DOHH2 (cell line): ENCODE measurements around the gene UGT1A5.

ENCODE experiments used
- H3F3A ChIP-seq: fragments of 200-600 bp; sonication (generic), shearing (Covaris generic); 2 replicates; pipeline ENCODE4 v1.6.0; 2016; ENCODE audit warnings: antibody characterized with exemption, mild to moderate bottlenecking; ENCODE audit not compliant: control insufficient read depth, insufficient read depth
- H3K27ac ChIP-seq: fragments of 200-600 bp; sonication (generic); 2 replicates; pipeline ENCODE4 v1.5.1; 2014; ENCODE audit warnings: low read depth, mild to moderate bottlenecking, low read length, moderate library complexity
- H3K27me3 ChIP-seq: fragments of 200-600 bp; sonication (generic); 2 replicates; pipeline ENCODE4 v1.6.1; 2014; ENCODE audit warnings: mild to moderate bottlenecking, low read length, mixed read lengths; ENCODE audit not compliant: control insufficient read depth
- H3K36me3 ChIP-seq: fragments of 200-600 bp; sonication (generic); 2 replicates; pipeline ENCODE4 v1.6.1; 2014; ENCODE audit warnings: mild to moderate bottlenecking, low read length, moderate library complexity, mixed read lengths; ENCODE audit not compliant: control insufficient read depth
- H3K4me1 ChIP-seq: fragments of 200-600 bp; sonication (generic); 2 replicates; pipeline ENCODE4 v1.6.1; 2014; ENCODE audit warnings: mild to moderate bottlenecking, low read length, mixed read lengths; ENCODE audit not compliant: control insufficient read depth
- H3K4me2 ChIP-seq: fragments of 200-600 bp; sonication (generic); 2 replicates; pipeline ENCODE4 v1.6.0; 2014; ENCODE audit warnings: mild to moderate bottlenecking, low read length, moderate library complexity
- H3K4me3 ChIP-seq: fragments of 200-600 bp; sonication (generic); 2 replicates; pipeline ENCODE4 v1.5.1; 2014; ENCODE audit warnings: mild to moderate bottlenecking, low read length, mixed read lengths
- H3K79me2 ChIP-seq: fragments of 200-600 bp; sonication (generic); 2 replicates; pipeline ENCODE4 v1.6.1; 2014; ENCODE audit warnings: mild to moderate bottlenecking, low read length, mixed read lengths; ENCODE audit not compliant: control insufficient read depth
- H3K9me2 ChIP-seq: fragments of 200-600 bp; sonication (generic); replicated peaks from 2 replicates; pipeline ENCODE4 v1.6.1; 2014; ENCODE audit warnings: mild to moderate bottlenecking, low read length, mixed read lengths; ENCODE audit not compliant: control insufficient read depth
- H3K9me3 ChIP-seq: fragments of 200-600 bp; sonication (generic); 2 replicates; pipeline ENCODE4 v1.6.1; 2014; ENCODE audit warnings: antibody characterized with exemption, low read length, mixed read lengths; ENCODE audit not compliant: control insufficient read depth, insufficient read depth
- H4K20me1 ChIP-seq: fragments of 200-600 bp; sonication (generic); 2 replicates; pipeline ENCODE4 v1.6.0; 2014; ENCODE audit warnings: low read depth, mild to moderate bottlenecking, antibody characterized with exemption, low read length, moderate library complexity; ENCODE audit not compliant: control insufficient read depth, insufficient read depth
- CTCF ChIP-seq: fragments of 200-600 bp; sonication (generic); IDR thresholded peaks from one replicate; pipeline ENCODE4 v1.5.1; 2014; ENCODE audit warnings: antibody characterized with exemption, mild to moderate bottlenecking, low read depth, low read length; ENCODE audit not compliant: poor library complexity, severe bottlenecking
- EZH2phosphoT487 ChIP-seq: fragments of 200-600 bp; sonication (generic); IDR thresholded peaks from 2 replicates; pipeline ENCODE4 v1.6.1; 2017; ENCODE audit warnings: borderline replicate concordance, mild to moderate bottlenecking, antibody characterized with exemption, low read length, moderate library complexity, mixed read lengths

UGT1A5 gene

GRCh38 chr2:233807966-233808935, 95.5 kb downstream of the UGT1A5 start:
- Histone ChIP-seq H4K20me1 (no peaks in the 10 kb centered on the region), H3K36me3 (no peaks in the 10 kb centered on the region), H3F3A (no peaks in the 10 kb centered on the region), H3K27ac (no peak overlapping the region), H3K4me3 (no peak overlapping the region), H3K4me2 (no peak overlapping the region), H3K79me2 (no peaks in the 10 kb centered on the region), H3K4me1 (no peaks in the 10 kb centered on the region), H3K9me2 (no peaks in the 10 kb centered on the region), H3K9me3 (no peaks in the 10 kb centered on the region), H3K27me3 (peaks cover 10% of the 10 kb centered on the region)
- TF ChIP-seq CTCF (no peak), EZH2phosphoT487 (no peak)

- Histone ChIP-seq H3K4me2 (no peak overlapping the region), H3K27ac (no peak overlapping the region), H4K20me1 (no peaks in the 10 kb centered on the region), H3K9me2 (no peaks in the 10 kb centered on the region), H3K36me3 (no peaks in the 10 kb centered on the region), H3K4me3 (no peak overlapping the region), H3K79me2 (no peaks in the 10 kb centered on the region), H3F3A (no peaks in the 10 kb centered on the region), H3K27me3 (peaks cover 10% of the 10 kb centered on the region), H3K9me3 (peaks cover 5% of the 10 kb centered on the region; the same call in 1 of the 2 replicates), H3K4me1 (no peaks in the 10 kb centered on the region)
- TF ChIP-seq CTCF (no peak), EZH2phosphoT487 (no peak)
These were observed 97.7 kb downstream of the UGT1A5 start for GRCh38 chr2:233810385-233810784.

GRCh38 chr2:233811087-233811486, 98.4 kb downstream of the UGT1A5 start:
- no peak overlapping the region for H3K4me2 ChIP-seq
- H3K27me3 ChIP-seq = peaks cover 10% of the 10 kb centered on the region
- H3K9me2 ChIP-seq = no peaks in the 10 kb centered on the region
- H3F3A ChIP-seq = no peaks in the 10 kb centered on the region
- TF ChIP-seq EZH2phosphoT487 (no peak), CTCF (no peak)
- H3K27ac ChIP-seq = no peak overlapping the region
- H3K4me1 ChIP-seq = no peaks in the 10 kb centered on the region
- peaks cover 5% of the 10 kb centered on the region; the same call in 1 of the 2 replicates for H3K9me3 ChIP-seq
- no peaks in the 10 kb centered on the region for H3K79me2 ChIP-seq
- no peak overlapping the region for H3K4me3 ChIP-seq
- H4K20me1 ChIP-seq = no peaks in the 10 kb centered on the region
- no peaks in the 10 kb centered on the region for H3K36me3 ChIP-seq
